Skeletal muscle tissue (tissue), 4 donors: ENCODE measurements around the gene CCR1. TPM values are rescaled to one million over a fixed set of nuclear protein-coding genes. Genes with fewer than 3 reads are reported as not detected.
A peak's percentile ranks its signal among the peaks of the same experiment; 100 is the strongest.
"Not testable (repeated sequence)": the region's sequence is repeated elsewhere in the genome, so short reads cannot be mapped to it uniquely, and the experiment has no call there.

Experiments
- H3K27ac ChIP-seq: one replicate; pipeline ENCODE4 v1.7.0; 2013; ENCODE audit warnings: mild to moderate bottlenecking, low read depth, low read length, inconsistent platforms
- H3K27me3 ChIP-seq, 3 donors: one replicate each; pipeline ENCODE4 v1.7.0; 2013; ENCODE audit warnings: low read length in 3 of 3; ENCODE audit not compliant: control insufficient read depth in 3 of 3, insufficient read depth in 3 of 3
- H3K36me3 ChIP-seq, 3 donors: one replicate each; pipeline ENCODE4 v1.7.0; 2013; ENCODE audit warnings: low read length in 3 of 3; ENCODE audit not compliant: control insufficient read depth in 3 of 3, insufficient read depth in 3 of 3
- H3K4me1 ChIP-seq, 3 donors: one replicate each; pipeline ENCODE4 v1.7.0; 2013; ENCODE audit warnings: low read length in 3 of 3, mild to moderate bottlenecking in 3 of 3; ENCODE audit not compliant: control insufficient read depth in 3 of 3, insufficient read depth in 3 of 3
- H3K4me3 ChIP-seq, 3 donors: one replicate each; pipeline ENCODE4 v1.7.0; 2013; ENCODE audit warnings: low read length in 3 of 3
- H3K9ac ChIP-seq, 3 donors: one replicate each; pipeline ENCODE4 v1.7.0; 2013; ENCODE audit warnings: low read length in 3 of 3, mild to moderate bottlenecking in 3 of 3, moderate library complexity in 2 of 3, low read depth in 1 of 3
- H3K9me3 ChIP-seq, 3 donors: one replicate each; pipeline ENCODE4 v1.7.0; 2013; ENCODE audit warnings: low read length in 3 of 3; ENCODE audit not compliant: control insufficient read depth in 3 of 3
- total RNA-seq: library from RNA; depleted of rRNA; stranded (reverse); fragments of >200 nt; gene quantifications from one replicate; pipeline ENCODE4 v1.2.3, GENCODE V29; 2014
- donor health status: Osteomylitis.

The CCR1 gene
- total RNA-seq, 1 donor from 2014 or later, result 3.7 TPM

DNA sequence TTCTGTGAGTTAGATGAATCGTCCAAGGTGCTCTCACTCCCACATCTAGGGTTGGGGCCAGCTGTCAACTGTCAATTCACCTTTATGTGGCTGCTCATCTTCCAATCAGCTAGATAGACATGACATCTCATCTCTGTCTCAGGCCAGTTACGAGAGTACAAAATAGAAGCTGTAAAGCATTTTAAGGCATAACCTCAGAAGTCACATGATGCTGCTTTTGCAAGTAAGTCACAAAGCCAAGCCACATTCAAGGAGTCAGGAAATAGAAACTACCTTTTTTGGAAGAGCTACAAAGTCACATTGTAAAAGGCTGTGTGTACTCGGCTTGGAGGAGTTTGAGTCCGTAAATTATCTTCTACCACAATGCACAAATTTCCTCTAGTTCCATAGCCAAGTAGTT is 5.1 kb upstream of the CCR1 start:
- H3K9me3 ChIP-seq, result no peaks in the 10 kb centered on the region
- H3K27ac ChIP-seq, result no peak overlapping the region
- H3K4me3 ChIP-seq, result no peak overlapping the region
- H3K4me1 ChIP-seq, result peaks cover 0 to 14% (median 0%) of the 10 kb centered on the region in 3 donors
- H3K9ac ChIP-seq, result no peak overlapping the region
- H3K27me3 ChIP-seq, result peaks cover 0 to 3% (median 0%) of the 10 kb centered on the region in 3 donors
- H3K36me3 ChIP-seq, result no peaks in the 10 kb centered on the region

GRCh38 chr3:46212101-46212500 is 4.0 kb upstream of the CCR1 start:
- Histone ChIP-seq H3K36me3 (no peaks in the 10 kb centered on the region), H3K9ac (no peak overlapping the region), H3K4me3 (no peak overlapping the region), H3K27me3 (peaks cover 0 to 3% (median 0%) of the 10 kb centered on the region in 3 donors), H3K27ac (no peak overlapping the region), H3K4me1 (peaks cover 0 to 14% (median 0%) of the 10 kb centered on the region in 3 donors), H3K9me3 (no peaks in the 10 kb centered on the region)

DNA sequence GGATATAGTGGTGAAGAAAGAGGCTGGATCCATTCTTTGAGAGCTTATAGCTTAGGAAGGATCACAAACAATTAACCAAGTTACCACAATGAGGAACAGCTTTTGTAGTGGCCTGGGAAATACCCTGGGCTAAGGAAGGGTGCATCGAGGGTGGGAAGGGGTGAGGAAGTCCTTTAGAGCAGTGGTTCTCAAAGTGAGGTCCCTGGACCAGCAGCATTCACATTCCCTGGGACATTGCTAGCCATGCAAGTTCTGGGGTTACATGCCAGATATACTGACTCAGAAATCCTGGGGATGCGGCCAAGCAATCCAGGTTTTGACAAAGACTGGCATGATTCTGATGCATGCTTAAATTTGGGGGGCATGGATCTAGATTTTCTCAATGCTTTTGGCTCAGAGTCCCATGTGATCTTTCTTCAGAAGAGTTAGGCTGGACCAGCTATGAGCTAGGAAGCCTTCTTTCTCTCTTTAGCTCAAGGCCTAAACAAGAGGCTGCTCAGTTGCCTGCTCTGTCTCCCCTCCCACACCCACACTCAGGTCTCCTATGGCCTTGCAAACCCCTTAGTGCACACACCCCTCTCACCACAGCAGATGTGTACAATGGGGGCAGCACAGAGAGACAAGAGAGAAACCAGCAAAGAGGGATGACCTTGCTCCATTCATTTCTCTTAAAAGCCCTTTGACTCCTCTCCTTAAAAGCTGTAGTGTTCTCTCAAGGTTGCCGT is 1.8 kb upstream of the CCR1 start:
- Histone ChIP-seq H3K36me3 (no peaks in the 10 kb centered on the region), H3K9ac (no peak overlapping the region), H3K27ac (no peak overlapping the region), H3K4me3 (no peak overlapping the region), H3K27me3 (peaks cover 0 to 3% (median 0%) of the 10 kb centered on the region in 3 donors), H3K4me1 (peaks cover 0 to 16% (median 0%) of the 10 kb centered on the region in 3 donors), H3K9me3 (no peaks in the 10 kb centered on the region)

- Histone ChIP-seq H3K27me3 (no peaks in the 10 kb centered on the region), H3K4me3 (no peak overlapping the region), H3K4me1 (peaks cover 0 to 18% (median 0%) of the 10 kb centered on the region in 3 donors), H3K9me3 (no peaks in the 10 kb centered on the region), H3K9ac (no peak overlapping the region), H3K36me3 (no peaks in the 10 kb centered on the region), H3K27ac (no peak overlapping the region)
These were observed 940 bp upstream of the CCR1 start for GRCh38 chr3:46209053-46209452.

DNA sequence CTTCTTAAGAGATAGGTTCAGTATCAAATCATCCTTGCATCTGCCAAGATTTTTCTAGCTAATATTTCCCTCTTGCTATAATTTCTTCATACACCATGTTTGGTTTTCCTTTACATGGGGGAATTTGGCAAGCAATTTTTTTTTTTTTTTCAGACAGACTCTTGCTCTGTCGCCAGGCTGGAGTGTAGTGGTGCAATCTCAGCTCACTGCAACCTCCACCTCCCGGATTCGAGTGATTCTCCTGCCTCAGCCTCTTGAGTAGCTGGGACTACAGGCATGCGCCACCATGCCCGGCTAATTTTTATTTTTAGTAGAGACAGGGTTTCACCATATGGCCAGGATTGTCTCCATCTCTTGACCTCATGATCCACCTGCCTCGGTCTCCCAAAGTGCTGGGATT is 599 bp downstream of the CCR1 start:
- not testable (repeated sequence) for H3K9ac ChIP-seq, H3K36me3 ChIP-seq, H3K27me3 ChIP-seq, H3K9me3 ChIP-seq
- Histone ChIP-seq H3K4me3 (peak overlapping the region in 2 of 3 donors; percentile 19 to 33), H3K27ac (peak overlapping the region; percentile 62), H3K4me1 (peaks cover 0 to 25% (median 0%) of the 10 kb centered on the region in 3 donors)

GRCh38 chr3:46206282-46207015 is 1.7 kb downstream of the CCR1 start:
- H3K4me3 ChIP-seq, result peak overlapping the region in 1 of 3 donors; percentile 39
- H3K9ac ChIP-seq, result no peak overlapping the region
- no peaks in the 10 kb centered on the region for H3K36me3 ChIP-seq
- peak overlapping the region; percentile 62 for H3K27ac ChIP-seq
- no peaks in the 10 kb centered on the region for H3K27me3 ChIP-seq
- peaks cover 0 to 25% (median 0%) of the 10 kb centered on the region in 3 donors for H3K4me1 ChIP-seq
- H3K9me3 ChIP-seq, result no peaks in the 10 kb centered on the region

DNA sequence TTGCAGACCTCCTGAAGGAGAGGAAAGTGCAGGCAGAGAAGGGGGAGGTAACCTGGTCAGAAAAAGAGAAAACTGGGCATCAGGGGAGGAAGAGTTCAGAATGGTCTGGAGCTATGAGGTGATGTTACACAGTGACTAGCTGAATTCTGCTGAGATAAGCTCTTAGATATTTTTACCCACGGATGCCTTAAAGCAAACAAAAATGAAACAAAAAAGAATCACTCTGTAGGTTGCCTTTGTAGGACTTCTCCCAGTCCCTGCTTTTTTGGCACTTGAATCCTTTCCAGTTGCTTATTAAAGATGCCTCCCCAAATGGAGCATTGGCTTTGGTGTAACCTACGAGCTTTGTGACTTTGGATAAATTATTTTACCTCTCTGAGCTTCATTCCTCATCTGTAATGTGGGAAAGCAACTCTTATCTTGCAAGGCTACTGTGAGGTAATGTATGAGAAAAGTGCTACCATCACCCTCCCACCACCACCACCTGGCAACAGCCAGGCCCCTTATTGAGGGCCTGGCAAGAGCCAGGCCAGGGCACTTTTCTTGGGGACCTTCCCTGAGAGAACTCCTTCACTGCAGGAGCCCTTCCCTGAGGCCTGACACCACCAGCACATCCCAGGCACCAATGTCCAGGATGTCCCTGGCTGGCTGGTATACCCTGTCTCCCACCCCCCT is 2.7 kb downstream of the CCR1 start:
- Histone ChIP-seq H3K36me3 (no peaks in the 10 kb centered on the region), H3K9me3 (no peaks in the 10 kb centered on the region), H3K9ac (no peak overlapping the region), H3K27ac (no peak overlapping the region), H3K4me3 (no peak overlapping the region), H3K27me3 (peaks cover 0 to under 1% (median 0%) of the 10 kb centered on the region in 3 donors), H3K4me1 (peaks cover 0 to 25% (median 0%) of the 10 kb centered on the region in 3 donors)

DNA sequence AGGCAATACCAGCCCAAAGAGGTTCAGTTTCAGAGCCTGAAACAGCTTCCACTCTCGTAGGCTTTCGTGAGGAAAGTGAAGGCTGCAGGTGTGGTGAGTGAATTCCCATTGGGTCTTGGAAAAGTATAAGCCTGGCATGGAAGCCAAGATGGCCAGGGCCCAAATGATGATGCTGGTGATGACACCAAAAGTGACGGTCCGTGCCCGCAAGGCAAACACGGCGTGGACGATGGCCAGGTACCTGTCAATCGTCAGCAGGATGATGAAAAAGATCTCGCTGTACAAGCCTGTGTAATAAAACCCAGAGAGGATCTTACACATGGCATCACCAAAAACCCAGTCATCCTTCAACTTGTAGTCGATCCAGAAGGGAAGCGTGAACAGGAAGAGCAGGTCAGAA is 4.4 kb downstream of the CCR1 start:
- H3K9ac ChIP-seq, result no peak overlapping the region
- no peaks in the 10 kb centered on the region for H3K36me3 ChIP-seq

DNA sequence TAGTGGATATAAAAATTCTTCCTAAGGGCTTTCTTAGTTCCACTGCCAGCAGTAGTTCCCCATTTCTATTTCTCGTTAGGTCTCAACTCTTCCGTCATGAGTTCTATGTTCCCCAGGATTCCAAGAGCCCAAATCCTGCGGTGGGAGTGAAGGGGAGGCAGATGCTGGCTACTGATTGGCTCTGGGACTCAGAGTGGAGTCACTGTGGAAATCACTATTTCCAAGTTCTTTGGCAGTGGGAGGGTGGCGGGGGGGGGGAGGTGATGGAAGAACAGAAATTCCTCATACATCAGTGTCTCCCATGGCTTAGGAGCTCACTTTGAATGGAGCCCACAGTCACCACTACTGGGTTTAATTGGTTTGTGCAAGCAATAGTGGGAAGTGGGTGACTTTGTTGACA is 5.6 kb downstream of the CCR1 start:
- Histone ChIP-seq H3K27ac (no peak overlapping the region), H3K4me1 (peaks cover 0 to 10% (median 0%) of the 10 kb centered on the region in 3 donors), H3K36me3 (no peaks in the 10 kb centered on the region), H3K9me3 (peaks cover 0 to 2% (median 0%) of the 10 kb centered on the region in 3 donors), H3K4me3 (no peak overlapping the region), H3K9ac (no peak overlapping the region), H3K27me3 (peaks cover 0 to 3% (median 0%) of the 10 kb centered on the region in 3 donors)

More for the DNA sequence above, 4.4 kb downstream of the CCR1 start:
- no peaks in the 10 kb centered on the region for H3K9me3 ChIP-seq
- no peak overlapping the region for H3K4me3 ChIP-seq
- H3K27ac ChIP-seq, result no peak overlapping the region
- H3K27me3 ChIP-seq, result peaks cover 0 to 3% (median 0%) of the 10 kb centered on the region in 3 donors
- peaks cover 0 to 13% (median 0%) of the 10 kb centered on the region in 3 donors for H3K4me1 ChIP-seq
